ENCODE measurements around the gene ENOX1.
A peak's percentile ranks its signal among the peaks of the same experiment; 100 is the strongest.

Gene ENOX1

DNA sequence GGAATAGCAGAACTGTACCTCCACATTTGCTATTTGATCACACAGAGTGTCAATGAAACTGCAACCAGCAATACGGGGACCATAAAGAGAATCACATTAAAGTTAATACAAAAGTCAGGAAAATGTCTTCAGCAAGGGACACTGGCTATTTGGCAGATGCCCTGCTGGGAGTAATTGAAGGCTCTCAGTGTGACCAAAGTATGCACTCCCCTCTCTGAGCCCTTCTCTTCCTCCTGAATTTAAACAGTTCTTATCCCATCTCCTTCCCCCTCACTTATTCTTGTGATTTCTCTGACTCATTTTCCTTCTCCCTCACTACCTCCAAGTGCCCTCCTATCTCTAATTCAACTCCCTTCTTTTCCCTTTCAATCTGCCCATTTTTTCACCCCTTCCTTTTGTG, 117.7 kb downstream of the ENOX1 start:
- CTCF ChIA-PET, result no interaction called here
- POLR2A ChIA-PET, result no interaction called here
- no peak for TF ChIP-seq SP1 (IDR thresholded peaks at IDR 0.05)
- TF ChIP-seq ZNF384 (IDR thresholded peaks at IDR 0.05), result no peak
- TF ChIP-seq L3MBTL2 (conservative IDR thresholded peaks at IDR 0.05), result no peak
- TF ChIP-seq LEF1 (IDR thresholded peaks at IDR 0.05; ENCODE audit: borderline replicate concordance), result no peak
- TF ChIP-seq ARNT (IDR thresholded peaks at IDR 0.05), result no peak
- TF ChIP-seq NFRKB (IDR thresholded peaks at IDR 0.05), result no peak
- no peak for TF ChIP-seq ELF4 (IDR thresholded peaks at IDR 0.05)
- no peak for TF ChIP-seq FOXM1 (IDR thresholded peaks at IDR 0.05; ENCODE audit: borderline replicate concordance)
- TF ChIP-seq TARDBP (IDR thresholded peaks at IDR 0.05), result no peak
- no peak for TF ChIP-seq FOXA1 (IDR thresholded peaks at IDR 0.05)
- TF ChIP-seq BHLHE40 (IDR thresholded peaks at IDR 0.05; ENCODE audit: borderline replicate concordance), result no peak
- TF ChIP-seq, protein P1, sequence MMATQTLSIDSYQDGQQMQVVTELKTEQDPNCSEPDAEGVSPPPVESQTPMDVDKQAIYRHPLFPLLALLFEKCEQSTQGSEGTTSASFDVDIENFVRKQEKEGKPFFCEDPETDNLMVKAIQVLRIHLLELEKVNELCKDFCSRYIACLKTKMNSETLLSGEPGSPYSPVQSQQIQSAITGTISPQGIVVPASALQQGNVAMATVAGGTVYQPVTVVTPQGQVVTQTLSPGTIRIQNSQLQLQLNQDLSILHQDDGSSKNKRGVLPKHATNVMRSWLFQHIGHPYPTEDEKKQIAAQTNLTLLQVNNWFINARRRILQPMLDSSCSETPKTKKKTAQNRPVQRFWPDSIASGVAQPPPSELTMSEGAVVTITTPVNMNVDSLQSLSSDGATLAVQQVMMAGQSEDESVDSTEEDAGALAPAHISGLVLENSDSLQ (IDR thresholded peaks at IDR 0.05), result no peak
- TF ChIP-seq HDGF (IDR thresholded peaks at IDR 0.05; ENCODE audit: borderline replicate concordance), result no peak
- TF ChIP-seq FOXK2 (IDR thresholded peaks at IDR 0.05), result no peak
- TF ChIP-seq SUZ12 (IDR thresholded peaks at IDR 0.05), result no peak
- no peak for TF ChIP-seq CTBP1 (IDR thresholded peaks at IDR 0.05; ENCODE audit: borderline replicate concordance)
- no peak for DNase-seq (ENCODE audit: extremely low spot score)

DNA sequence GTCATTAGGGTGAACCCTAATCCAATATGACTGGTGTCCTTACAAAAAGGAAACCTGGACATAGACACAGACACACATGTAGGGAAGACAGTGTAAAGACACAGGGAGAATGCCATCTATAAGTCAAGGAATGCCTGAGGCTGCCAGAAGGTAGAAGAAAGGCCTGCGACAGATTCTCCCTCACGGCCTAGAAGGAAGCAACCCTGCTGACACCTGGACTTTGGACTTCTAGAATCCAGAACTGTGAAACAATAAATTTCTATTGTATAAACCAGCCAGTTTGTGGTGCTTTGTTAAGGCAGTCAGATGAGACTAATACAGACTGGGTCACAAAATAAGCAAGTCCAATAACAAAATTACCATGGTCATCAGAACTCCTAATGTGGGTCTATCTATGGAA, 120.4 kb downstream of the ENOX1 start:
- TF ChIP-seq FOXA1 (IDR thresholded peaks at IDR 0.05) (no peak), NFRKB (IDR thresholded peaks at IDR 0.05) (no peak), CTBP1 (IDR thresholded peaks at IDR 0.05; ENCODE audit: borderline replicate concordance) (no peak), TARDBP (IDR thresholded peaks at IDR 0.05) (no peak), SUZ12 (IDR thresholded peaks at IDR 0.05) (no peak)
- POLR2A ChIA-PET, result no interaction called here
- CTCF ChIA-PET, result no interaction called here
- DNase-seq (ENCODE audit: extremely low spot score), result no peak

DNA sequence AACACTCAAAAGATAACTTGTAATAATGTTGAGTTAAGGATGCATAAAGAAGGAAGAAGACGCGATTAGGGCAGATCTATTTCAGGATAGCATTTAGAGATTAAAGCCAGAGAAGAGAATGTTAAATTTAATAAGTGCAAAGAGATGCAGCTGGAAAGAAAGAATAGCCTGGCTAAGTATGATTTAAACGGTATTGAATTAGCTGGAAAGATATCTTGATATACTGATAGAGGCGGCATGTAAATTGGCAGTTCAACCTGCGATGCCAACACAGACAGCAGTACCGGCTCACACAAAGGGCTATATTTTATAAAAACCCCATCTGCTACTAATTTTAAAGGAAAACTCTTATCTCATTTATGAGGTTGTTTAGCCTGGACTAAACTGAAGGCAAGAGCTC, 121.4 kb downstream of the ENOX1 start:
- no peak for DNase-seq (ENCODE audit: extremely low spot score)
- ChIA-PET POLR2A (no interaction called here), CTCF (no interaction called here)
- TF ChIP-seq FOXA1 (IDR thresholded peaks at IDR 0.05) (no peak), TARDBP (IDR thresholded peaks at IDR 0.05) (no peak), ELF4 (IDR thresholded peaks at IDR 0.05) (no peak), ZNF384 (IDR thresholded peaks at IDR 0.05) (no peak), SUZ12 (IDR thresholded peaks at IDR 0.05) (no peak), BHLHE40 (IDR thresholded peaks at IDR 0.05; ENCODE audit: borderline replicate concordance) (no peak), SP1 (IDR thresholded peaks at IDR 0.05) (no peak), CTBP1 (IDR thresholded peaks at IDR 0.05; ENCODE audit: borderline replicate concordance) (no peak), FOXM1 (IDR thresholded peaks at IDR 0.05; ENCODE audit: borderline replicate concordance) (no peak), L3MBTL2 (conservative IDR thresholded peaks at IDR 0.05) (no peak), HDGF (IDR thresholded peaks at IDR 0.05; ENCODE audit: borderline replicate concordance) (no peak), LEF1 (IDR thresholded peaks at IDR 0.05; ENCODE audit: borderline replicate concordance) (no peak)
- TF ChIP-seq, protein P1 (IDR thresholded peaks at IDR 0.05), result no peak

DNA sequence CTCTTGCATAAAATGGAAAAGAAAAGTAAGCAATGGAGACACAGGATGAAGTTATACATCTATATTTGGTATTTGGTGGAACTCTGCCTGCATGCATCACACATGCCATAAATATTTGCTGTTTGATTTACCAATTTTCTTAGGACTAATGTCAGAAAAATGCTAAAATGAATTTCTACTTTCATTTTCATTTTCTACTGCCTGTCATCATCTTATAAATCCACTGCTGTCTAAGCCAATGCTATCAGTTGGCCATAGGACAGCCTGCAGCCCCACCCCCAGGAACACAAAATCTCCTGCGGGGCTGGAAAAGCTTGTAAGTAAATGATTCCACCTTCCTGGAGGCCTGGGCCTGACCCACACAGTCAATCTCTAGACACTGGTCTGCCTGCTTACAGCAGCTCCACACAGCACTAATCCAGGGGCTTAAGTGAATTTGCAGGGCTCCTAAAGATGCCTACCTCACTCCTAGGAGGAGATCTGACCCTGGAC, 122.0 kb downstream of the ENOX1 start:
- ChIA-PET POLR2A (no interaction called here), CTCF (no interaction called here)
- TF ChIP-seq CTBP1 (IDR thresholded peaks at IDR 0.05; ENCODE audit: borderline replicate concordance) (no peak), BHLHE40 (IDR thresholded peaks at IDR 0.05; ENCODE audit: borderline replicate concordance) (no peak), LEF1 (IDR thresholded peaks at IDR 0.05; ENCODE audit: borderline replicate concordance) (no peak)
- TF ChIP-seq, protein P1 (IDR thresholded peaks at IDR 0.05), result no peak
- peak; percentile 34 for DNase-seq (ENCODE audit: extremely low spot score)

DNA sequence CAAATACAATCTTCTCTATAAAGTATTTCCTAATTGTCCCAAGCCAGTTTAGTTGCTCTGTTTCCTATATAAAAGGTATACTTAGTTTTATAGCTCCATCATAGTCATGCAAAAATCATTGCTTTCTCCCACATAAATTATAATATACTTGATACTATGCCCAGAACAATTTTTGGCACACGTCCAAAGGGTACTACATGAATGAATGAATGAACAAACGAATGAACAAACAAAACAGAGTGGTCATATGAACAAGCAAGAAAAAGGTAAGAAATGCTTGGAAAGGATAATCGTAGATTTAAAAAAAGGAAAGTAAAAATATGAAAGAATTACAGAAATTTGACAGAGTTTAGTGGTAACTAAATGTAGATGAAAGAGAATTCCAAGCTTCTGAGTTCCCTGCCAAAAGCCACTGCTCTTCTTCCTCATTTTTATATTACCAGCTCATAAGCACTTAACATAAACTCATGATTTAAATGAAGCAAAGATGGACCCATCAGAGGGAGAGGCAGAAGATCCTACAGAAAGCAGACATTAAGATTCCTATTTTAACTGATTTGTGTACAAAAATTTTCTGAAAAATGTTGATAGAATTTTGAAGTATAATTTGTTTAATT, 123.2 kb downstream of the ENOX1 start:
- no peak for DNase-seq (ENCODE audit: extremely low spot score)
- TF ChIP-seq FOXM1 (IDR thresholded peaks at IDR 0.05; ENCODE audit: borderline replicate concordance) (no peak), FOXK2 (IDR thresholded peaks at IDR 0.05) (no peak), ZNF384 (IDR thresholded peaks at IDR 0.05) (no peak), L3MBTL2 (conservative IDR thresholded peaks at IDR 0.05) (no peak), HDGF (IDR thresholded peaks at IDR 0.05; ENCODE audit: borderline replicate concordance) (no peak), SUZ12 (IDR thresholded peaks at IDR 0.05) (no peak), TARDBP (IDR thresholded peaks at IDR 0.05) (no peak), NFRKB (IDR thresholded peaks at IDR 0.05) (no peak), ARNT (IDR thresholded peaks at IDR 0.05) (no peak), LEF1 (IDR thresholded peaks at IDR 0.05; ENCODE audit: borderline replicate concordance) (no peak), BHLHE40 (IDR thresholded peaks at IDR 0.05; ENCODE audit: borderline replicate concordance) (no peak), ELF4 (IDR thresholded peaks at IDR 0.05) (no peak), CTBP1 (IDR thresholded peaks at IDR 0.05; ENCODE audit: borderline replicate concordance) (no peak)
- TF ChIP-seq, protein P1 (IDR thresholded peaks at IDR 0.05), result no peak
- ChIA-PET CTCF (no interaction called here), POLR2A (no interaction called here)

DNA sequence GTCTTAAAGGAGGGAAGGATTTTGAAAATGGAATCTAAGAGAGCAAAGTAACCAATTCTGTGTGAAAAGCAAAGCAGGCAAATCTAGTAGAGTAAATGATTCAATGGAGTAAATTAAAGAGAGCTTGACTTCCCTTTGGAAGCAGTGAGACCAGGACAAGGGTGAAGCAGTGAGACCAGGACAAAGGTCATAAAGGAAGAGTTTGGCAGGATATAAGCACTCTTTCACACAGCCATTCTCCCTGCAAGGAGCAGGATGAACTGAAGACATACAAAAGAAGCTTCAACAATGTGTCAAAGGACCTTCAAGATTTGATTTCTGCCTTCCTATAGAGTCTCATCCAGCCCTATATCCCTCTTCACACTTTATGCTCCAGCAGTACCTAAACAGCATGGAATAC, 123.8 kb downstream of the ENOX1 start:
- TF ChIP-seq ARNT (IDR thresholded peaks at IDR 0.05) (no peak), NFRKB (IDR thresholded peaks at IDR 0.05) (no peak), ELF4 (IDR thresholded peaks at IDR 0.05) (no peak)
- TF ChIP-seq, protein P1 (IDR thresholded peaks at IDR 0.05), result no peak
- DNase-seq (ENCODE audit: extremely low spot score), result no peak
- ChIA-PET CTCF (no interaction called here), POLR2A (no interaction called here)
